ENCODE measurements around the gene SEPSECS.
"Not testable (repeated sequence)": the region's sequence is repeated elsewhere in the genome, so short reads cannot be mapped to it uniquely, and the experiment has no call there.

The SEPSECS gene

DNA sequence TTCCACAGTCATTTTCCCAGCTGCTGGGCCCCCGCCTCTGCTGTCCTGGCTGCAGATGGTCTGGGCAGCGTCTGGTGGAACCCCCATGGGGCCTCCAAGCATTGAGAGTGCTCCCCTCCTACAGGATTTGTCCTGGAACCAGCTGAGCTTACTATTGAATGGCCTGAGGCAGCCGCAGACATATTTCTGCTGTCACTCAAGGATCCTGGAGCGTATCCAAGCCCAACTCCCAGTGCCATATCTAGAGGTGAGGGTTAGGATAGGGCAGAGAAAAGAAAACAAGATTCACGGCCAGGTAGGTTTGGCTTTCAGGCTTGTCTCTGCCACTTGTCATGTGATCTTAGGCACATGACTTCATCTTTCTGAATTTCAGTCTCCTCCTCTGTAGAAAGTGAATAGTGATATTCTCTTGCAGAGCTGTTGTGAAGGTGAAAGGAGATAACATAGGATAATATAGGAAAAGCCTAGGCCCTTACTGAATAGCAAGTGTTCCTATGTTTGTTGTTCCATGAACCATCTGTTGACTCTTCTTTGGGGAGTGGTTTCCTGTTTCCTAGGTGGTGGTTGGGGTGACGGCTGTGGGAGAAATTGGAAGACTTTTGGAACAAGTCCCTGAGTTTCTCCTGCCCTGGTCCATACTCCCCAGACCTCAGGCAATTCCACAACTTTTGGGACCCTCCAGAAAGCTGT, 52.3 kb downstream of the SEPSECS start:
- DNase-seq, result no peak

DNA sequence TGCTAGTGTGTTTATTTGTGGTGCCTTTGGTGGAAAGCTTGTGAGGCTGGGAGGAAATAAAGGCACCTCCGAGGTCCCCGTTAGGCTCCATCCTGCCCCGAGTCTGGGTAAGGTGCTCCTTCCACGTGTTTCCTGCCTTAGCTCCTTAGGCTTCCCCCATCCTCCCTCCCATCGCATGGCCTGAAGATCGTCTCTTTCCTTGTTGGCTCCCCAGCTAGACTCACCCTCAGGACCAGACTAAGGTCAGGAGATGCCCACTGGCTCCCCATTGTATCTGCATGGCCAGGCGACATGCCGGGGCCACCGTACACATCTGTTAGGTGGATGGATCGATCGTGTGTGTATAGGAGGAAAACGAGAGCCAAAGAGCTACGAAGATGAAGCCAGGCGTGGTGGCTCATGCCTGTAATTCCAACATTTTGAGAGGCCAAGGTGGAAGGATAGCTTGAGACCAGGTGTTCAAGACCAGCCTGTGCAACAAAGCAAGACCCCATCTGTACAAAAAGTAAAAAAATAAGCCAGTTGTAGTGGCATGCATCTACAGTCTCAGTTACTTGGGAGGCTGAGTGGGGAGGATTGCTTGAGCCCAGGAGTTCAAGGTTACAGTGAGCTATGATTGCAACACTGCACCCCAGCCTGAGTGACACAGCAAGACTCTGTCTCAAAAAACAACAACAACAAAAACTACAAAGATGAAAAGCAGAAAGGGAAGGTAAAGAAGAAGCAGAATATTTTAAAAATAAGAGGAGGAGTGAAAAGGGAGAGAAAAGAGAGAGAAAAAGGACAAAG, 53.7 kb downstream of the SEPSECS start:
- no peak for DNase-seq

DNA sequence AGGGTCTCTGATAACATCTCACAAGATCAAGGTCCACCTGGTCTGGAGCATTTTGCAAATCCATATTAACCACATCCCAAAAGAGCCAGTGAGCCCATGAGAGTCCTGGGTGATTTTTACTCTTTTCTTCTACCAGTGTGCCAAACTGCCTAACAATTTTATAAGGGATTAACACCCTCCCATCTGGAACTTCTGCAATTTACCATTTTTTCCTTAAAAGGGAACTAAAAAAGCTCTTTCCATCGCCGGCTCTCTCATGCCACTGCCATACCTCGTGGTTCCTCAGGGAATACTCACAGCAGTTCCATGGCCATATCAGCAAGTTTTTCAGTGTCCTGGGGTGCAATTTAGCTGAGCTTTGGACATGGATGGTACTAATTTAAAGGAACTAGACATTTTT, 55.7 kb downstream of the SEPSECS start:
- peak; percentile 28 for DNase-seq

DNA sequence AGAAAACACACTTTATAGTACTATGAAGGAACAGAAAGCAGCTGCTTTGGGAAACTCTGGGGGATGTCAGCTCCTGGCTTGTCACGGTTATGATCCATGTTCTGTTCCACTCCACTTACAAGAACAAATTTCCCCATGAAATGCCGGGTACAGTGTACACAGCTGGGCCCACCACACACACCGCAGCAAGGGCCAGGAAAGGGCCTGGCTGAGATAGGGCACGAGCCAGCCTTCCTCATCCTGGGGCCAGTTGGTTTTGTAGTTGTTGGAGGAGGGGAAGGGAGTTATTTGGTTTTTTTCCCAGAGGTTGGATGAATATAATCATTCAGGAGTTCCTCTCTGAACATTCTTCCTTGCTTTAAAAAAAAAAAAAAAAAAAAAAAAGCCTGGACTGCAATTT, 56.8 kb downstream of the SEPSECS start:
- DNase-seq, result no peak

DNA sequence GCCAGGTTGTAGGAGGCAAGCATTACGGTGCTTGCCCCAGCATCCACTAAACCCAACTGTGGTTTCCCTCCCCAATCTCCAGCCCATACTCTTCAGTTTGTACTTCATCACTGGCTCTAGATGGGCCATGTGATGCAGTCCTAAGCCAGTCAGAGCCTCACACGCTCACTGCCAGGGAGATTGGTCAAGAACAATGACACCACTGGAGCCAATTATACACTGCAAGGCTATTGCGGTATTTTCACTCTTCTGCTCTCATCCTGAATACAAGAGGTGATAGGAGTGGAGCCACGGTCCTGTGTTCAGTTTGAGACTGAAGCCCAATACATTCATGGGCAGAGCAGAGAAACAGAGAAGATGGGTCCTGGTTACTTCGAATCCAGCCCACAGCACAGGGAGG, 58.4 kb downstream of the SEPSECS start:
- no peak for DNase-seq

DNA sequence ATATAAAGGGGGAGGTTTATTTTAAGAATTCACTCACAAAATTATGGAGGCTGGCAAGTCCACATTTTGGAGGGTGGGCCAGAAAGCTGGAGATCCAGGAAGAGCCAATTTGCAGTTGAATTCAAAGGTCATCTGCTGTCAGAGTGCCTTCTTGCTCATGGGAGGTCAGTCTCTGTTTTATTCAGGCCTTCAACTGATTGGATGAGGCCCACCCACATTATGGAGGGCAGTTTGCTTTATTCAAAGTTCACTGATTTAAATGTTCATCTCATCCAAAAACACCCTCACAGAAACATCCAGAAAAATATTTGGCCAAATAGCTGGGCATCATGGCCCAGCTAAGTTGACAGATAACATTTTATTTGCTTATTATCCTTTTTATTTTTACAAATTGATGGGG, 59.5 kb downstream of the SEPSECS start:
- no peak for DNase-seq

DNA sequence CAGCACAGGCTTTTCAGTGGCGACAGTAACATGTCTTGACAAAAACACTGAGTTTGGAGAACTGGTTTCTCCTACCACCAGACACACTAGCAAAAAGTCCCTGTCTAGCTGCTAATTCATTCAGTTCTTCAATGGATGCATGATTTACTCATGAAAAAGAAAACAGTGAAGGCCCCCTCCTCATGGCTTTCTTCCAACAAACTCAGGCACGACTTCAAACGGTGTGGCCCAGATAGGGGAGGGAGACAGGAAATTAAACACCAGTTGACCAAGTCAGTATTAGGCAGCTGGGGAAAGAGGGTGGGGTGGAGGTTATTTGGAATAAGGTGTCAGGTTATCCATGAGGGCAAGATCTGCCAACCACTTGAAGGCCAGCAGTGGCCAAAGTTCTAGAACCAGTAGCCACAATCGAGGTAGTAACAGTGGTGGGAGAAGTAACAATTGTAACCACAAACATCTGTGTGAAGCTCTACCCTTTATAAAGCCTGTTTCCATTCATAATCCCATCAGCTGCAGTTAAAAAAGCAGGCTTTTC, 60.2 kb downstream of the SEPSECS start:
- no peak for DNase-seq

DNA sequence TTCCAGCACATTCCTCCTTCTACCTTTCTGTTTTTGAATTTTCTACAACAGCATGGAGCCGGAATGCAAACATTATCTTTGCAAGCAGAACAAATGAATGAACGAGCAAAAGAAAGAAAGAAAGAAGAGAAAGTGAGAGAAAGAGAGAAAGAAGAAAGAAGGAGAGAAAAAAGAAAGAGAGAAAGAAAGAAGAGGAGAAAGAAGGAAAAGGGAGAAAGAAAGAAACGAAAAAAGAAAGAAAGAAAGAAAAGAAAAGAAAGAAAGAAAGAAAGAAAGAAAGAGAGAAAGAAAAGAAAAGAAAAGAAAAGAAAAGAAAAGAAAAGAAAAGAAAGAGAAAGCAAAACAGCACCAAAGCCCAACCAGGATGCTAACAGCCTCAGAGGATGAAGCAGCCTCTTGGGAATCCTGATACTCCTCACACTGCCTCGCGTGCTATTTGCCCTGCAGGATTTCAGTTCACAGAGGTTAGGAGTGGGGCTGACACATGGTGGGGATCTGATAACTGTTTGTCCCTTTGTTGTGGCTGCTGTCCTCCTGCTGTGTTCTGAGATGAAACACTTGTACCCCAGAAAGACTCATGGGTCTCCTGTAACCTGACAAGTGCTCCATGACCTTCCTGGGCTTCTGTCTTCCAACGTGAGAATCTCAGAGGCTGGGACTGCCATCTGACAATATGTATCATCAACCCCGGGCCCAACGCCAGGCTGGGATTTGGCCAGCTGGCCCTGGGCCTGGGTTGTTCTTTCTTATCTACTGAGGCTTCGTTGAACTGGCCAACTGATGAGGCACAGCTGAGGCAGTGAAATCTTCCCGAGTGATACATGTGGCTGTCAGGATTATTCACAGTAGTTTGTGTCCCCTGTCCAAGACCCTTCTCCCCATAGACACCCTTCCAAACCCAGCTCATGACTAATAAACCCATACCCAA, 61.0 kb downstream of the SEPSECS start:
- DNase-seq, result no peak

DNA sequence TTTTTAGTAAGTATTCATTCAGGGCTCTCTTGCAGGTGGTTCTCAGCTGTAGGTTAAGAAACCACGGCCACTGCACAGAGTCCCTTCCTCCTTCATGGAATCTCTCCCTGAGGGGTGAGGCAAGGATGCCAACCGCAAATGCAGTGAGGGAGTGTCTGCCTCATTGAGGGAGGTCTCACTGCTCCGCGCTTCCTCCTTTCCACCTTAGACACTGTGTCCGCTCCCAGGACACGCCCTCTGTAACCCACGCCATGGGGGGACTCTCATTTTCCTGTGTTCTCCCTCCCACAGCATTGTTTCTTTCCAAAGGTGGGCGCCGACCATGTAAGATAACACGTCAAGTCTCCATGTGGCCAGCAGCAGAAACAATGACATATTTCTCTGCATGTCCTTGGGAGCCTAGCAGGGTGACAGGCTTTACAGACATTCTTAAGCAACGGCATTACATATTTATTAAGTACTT, 63.2 kb downstream of the SEPSECS start:
- DNase-seq, result no peak

DNA sequence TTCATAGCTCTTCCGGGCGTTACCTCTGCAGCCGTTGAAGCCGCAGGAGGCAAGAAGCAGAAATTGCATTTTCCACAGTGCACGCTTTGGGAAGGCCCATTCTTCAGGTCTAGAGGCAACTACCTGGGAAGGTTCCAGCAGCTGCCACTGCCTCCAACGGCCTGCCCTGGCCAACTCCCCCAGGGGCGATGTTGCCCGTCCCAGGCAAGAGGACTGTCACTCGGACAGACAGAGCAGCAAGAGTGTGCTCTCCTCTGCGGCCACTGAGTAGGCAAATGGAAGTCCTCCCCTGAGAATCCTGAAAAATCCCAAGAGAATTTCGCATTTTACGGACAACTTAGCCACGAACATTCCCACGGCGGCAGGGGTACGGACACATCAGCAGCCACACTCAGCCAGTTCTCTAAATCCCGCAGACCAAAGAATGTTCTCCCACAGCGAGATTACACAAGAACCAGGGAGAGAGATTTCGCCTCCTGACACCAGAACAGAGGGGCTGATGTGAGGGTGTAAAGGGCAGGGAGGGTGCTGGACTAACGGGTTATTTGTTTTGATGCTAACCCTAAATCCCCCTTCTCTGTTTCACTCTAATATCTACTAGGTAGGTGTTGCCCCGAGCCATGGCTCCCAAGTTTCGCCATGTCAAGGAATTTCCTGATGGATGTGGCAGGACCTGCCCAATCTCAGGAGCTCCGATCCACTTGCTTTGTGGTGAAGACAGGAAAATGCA, 63.8 kb downstream of the SEPSECS start:
- no peak for DNase-seq

DNA sequence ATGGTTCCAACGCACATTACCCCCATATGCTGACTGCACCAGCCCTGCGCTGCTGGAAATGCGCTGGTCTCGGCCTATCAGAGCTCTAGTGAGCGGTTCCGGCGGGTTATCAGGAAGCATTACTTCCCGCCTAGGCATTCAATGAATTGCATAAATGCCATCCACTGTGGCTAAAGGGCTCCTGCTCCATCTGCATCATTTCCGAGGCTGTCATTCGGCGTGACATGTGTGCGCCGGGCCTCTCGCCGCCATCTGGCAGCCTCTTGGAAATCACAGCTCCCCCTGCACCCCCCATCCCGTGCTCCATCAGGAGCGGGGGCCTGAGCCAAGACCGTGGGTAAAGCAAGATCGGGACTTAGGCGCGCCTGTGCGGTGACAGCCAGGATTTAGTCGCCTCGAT, 64.4 kb downstream of the SEPSECS start:
- no peak for DNase-seq

DNA sequence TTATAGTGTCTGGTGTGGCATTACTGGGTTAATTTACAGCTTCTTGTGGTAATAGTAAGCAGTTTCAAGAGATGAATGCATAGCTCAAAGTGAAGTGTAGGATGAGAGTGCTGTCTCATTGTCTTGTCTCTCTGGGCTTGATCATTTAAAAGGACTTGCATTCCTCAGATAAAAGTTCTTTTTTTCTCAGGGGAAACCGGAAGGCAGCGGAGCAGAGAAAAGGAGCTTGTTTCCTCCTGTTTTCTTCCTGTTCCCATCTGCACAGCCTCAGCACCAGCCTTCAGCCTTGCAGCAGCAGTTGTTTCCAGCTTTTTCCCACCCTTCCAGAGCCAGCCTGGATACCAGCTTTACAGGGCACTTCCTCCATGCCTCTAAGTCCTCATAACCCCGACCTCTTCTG, 68.1 kb downstream of the SEPSECS start:
- no peak for DNase-seq

DNA sequence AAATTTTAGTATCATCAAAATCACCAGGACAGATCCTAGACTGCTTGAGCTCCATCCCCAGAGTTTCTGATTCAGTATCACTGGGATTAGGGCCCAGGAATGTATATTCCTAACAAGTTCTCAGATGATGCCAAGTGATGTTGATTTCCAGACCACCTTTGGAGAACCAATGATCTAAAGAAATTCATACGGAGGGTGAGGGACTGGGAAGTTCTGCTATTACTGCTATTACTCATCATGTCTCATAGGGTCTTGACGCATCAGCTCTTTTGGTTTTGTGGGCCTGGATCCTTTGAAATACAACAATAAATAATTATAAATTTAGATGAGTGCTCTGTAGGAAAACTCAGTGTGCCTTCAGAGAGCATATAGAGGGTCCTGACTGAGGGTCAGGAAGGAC, 69.7 kb downstream of the SEPSECS start:
- DNase-seq, result no peak

DNA sequence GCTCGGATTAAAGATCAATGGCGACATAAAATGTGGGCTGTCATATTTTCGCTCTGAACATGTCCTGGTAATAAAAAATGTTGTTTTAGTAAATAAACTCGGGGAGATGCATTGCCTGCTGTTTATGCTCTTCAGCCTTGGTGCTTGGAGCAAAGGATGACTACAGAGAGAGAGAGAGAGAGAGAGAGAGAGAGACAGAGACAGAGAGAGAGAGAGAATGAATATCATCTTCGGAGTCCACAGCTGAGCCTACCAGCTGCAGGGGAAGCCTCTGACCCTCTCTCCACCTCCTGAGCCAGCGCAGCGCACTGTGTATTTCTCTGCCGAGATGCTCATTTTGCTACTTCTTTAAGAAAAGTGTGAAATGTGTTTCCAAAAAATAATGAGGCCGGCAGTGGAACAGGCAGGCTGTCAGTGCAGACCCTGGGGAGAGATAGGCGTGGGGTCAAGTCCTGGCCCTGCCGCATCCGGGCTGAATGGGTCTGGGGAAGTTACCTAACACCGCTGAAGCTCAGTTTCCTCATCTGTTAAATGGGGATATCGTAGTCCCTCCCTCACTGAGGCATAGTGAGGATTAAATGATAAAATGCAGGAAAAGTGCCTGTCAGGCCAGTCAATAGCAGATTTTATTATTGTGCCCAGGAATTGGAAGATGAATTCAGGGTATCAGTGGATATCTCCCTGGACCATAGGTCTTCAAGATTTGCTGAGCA, 71.0 kb downstream of the SEPSECS start:
- DNase-seq, result no peak

DNA sequence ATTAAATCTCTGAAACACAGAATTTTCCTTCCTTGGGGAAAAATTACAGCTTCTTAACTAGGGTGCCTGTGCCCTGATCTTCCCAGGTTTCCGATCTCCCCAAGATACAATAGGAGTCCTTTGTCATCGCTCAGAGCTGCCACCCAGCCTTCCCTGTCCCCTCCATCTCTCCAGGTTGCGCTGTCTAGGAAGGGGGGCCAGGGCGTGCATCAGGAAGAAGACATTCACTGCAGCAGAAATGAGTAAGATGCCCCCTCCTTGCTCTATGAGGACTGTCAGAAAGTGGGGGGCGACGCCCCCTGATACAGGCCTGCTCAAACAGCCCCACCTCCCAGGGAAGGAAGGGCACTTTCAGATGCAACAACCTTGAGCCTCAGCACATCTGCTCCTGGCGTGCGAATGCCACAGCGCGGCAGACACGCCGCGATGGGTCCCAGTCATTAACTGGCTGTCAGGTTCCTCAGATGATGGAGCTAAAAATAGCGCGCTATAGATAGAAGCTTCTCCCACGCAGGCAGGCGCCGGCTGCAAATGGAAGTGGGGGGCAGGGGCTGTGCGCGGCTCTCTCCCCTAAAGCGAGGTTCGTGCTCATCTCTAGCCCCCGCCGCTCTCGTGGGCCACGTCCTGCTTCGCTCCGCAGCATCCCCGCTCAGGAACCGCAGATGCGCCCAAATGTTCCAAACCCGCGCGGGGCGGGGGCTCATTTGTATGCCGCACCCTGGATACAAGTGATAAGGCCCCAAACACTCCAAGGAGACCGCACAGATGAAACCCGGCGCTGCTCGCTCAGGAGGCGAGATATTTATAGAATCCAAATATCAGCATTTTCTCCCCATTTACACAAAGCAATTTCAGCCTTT, 71.9 kb downstream of the SEPSECS start:
- peak; percentile 62 for DNase-seq

DNA sequence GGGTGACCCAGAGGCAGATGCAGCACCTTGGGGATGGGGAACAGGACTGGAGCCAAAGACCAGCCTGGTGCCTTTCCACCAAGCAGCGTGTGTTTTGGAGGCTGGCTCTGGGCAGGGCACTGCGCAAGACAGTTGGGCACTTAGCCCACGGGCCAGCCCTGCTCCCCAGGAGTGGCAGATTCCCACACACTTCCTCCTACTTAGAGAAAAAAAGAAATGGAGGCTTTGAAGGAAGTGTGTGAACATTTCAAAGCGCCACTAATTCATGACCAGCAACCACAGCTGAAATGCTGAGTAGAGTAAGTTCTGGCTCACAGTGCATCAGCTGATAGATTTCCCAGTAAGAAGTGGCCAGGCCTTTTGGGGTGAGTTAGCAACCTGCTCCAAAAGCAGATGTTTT, 74.6 kb downstream of the SEPSECS start:
- peak; percentile 50 for DNase-seq

DNA sequence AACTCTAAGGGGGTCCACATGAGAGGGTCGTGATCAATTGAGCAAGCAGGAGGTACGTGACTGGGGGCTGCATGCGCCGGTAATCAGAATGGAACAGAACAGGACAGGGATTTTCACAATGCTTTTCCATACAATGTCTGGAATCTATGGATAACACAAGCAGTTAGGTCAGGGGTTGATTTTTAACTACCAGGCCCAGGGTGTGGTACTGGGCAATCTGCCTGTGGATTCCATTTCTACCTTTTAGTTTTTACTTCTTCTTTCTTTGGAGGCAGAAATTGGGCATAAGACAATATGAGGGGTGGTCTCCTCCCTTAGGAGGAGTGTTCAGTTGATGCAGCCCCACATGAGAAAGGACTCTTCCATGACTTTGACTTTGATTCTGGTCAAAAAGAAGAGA, 76.8 kb downstream of the SEPSECS start:
- DNase-seq, result not testable (repeated sequence)

DNA sequence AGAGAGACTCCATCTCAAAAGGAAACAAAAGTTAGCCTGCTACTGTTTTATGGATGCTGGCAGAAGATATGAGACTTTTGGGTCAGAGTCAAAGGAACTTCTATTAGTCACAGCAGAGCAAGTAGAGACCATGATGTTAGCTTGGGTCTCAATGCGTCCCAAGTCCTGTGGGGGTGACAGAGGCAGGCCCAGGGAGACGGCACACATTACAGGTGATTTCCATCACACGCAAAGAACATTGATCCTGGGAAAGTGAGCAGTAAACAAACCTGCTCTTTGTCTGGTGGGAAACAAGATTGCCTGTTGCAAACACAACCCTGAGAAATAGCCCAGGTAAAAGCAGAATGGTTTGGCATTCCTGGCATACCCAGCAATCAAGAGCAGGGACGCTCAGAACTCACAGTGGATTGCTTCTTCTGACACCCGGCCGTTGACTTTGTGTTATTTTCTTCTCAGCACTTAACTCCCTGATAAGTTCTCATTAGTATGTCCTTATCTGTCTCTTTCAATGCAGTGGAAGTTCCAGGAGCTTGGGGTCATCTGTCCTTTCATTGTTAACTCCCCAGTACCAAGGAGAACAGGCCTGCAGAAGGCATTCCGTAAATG, 78.3 kb downstream of the SEPSECS start:
- no peak for DNase-seq

DNA sequence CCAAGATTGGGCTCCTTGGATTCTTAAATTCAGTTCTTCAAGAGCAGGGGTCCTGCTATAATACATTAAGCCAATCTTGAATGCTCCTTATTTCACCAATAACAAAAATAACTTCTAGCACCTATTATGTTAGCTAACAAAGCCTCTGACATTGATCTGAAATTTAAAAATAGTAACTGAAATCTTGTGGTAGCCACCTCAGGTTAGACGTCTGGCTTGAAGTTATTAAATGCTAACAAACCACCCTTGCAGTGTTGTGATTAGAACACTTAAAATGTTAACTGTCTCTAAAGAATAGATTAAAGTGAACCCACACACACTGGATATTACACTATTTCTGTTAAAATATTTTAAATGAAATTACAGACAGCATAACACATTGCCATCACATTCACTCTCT, 79.7 kb downstream of the SEPSECS start:
- DNase-seq, result no peak

DNA sequence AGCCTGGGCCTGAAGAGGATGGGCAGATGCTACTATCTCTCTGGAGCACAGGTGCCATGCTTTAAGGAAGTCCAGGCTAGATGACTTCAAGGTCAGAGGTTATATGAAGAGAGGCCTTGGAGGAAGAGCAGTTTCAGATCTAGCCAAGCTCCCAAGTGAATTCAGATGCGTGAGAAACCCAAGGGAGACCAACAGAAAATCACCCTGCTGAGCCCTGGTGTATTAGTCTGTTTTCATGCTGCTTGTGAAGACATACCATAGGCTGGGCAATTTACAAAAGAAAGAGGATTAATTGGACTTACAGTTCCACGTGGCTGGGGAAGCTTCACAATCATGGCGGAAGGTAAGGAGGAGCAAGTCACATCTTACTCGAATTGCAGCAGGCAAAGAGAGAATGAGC, 81.7 kb downstream of the SEPSECS start:
- DNase-seq, result no peak
